GDM1 (cell line): ENCODE data around the gene MAP4K4.

Experiments
- DNase-seq: peaks from one replicate; lab custom pipeline; 2025; lab: John Stamatoyannopoulos, UW

The MAP4K4 gene

GRCh38 chr2:101692766-101693165, 4.7 kb upstream of the MAP4K4 start:
- no peak for DNase-seq

GRCh38 chr2:101693991-101694588, 3.4 kb upstream of the MAP4K4 start:
- DNase-seq, result no peak

DNA sequence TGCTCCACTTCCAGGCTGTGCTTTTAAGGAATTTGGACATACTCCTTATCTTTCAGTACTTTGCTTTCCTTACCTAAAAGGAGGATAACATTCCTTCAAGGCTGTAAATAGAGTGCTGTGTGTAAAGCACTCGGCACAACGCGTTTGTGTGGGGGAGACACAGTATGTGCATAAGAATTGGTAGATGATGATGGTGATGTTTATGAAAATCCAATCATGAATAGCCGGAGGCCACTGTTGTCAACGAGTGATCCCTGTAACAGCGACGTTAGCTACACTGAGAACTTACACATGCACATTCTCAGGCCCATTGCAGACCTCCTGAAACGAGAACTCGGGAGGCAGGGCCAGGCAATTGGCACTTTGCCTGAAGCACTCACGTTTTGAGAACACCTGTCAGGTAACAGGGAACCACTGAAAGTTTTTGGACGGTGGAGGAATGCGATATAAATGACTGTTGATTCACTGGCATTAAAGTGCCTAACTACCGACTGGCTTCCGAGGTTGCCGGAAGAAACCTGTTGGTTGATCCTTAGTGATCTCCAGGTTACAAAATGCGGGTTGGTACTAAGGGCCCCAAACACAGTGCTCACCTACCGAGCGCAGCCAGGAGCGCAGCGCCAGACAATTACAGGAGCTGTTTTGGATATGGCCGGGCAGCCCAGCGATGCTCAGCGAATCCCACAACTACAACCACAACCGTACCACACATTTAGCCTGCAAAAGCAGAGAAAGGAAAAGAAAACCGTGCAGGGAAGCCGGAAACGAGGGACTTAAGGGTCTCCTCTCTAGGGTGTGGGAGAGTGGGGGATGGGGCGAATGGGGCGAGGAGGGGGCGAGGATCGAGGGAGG, 1.0 kb upstream of the MAP4K4 start:
- DNase-seq, result no peak

DNA sequence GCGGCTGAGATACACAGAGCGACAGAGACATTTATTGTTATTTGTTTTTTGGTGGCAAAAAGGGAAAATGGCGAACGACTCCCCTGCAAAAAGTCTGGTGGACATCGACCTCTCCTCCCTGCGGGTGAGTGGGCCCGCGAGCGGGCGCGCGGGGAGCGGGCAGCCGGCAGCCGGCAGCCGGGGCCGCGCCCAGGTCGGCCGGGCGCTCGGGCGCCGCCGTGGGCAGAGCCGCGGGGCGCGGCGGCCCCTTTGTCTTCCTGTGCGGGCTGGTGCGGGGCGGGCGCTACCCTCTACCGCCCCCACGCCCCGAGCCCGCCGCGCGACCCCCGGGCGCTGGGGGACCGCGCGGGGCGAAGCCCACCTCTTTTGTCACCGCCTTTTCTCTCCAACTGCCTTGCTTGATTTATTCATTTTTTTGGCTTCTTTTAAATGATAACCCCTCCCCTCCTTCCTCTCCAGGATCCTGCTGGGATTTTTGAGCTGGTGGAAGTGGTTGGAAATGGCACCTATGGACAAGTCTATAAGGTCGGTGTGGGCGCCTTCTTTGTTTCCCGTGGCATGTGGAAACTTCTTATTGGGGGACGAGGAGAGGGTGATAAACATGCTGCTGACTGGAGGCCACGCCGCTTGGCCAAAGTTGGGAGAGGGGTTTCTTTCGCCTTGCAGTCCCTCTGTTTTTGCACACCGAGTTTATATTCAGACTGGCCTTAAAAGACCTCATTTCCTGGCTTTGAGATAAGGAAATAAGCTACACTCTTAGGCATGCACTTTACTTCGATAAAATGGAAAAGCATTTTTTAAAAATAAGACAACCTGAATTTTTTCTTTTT, 722 bp downstream of the MAP4K4 start:
- no peak for DNase-seq

DNA sequence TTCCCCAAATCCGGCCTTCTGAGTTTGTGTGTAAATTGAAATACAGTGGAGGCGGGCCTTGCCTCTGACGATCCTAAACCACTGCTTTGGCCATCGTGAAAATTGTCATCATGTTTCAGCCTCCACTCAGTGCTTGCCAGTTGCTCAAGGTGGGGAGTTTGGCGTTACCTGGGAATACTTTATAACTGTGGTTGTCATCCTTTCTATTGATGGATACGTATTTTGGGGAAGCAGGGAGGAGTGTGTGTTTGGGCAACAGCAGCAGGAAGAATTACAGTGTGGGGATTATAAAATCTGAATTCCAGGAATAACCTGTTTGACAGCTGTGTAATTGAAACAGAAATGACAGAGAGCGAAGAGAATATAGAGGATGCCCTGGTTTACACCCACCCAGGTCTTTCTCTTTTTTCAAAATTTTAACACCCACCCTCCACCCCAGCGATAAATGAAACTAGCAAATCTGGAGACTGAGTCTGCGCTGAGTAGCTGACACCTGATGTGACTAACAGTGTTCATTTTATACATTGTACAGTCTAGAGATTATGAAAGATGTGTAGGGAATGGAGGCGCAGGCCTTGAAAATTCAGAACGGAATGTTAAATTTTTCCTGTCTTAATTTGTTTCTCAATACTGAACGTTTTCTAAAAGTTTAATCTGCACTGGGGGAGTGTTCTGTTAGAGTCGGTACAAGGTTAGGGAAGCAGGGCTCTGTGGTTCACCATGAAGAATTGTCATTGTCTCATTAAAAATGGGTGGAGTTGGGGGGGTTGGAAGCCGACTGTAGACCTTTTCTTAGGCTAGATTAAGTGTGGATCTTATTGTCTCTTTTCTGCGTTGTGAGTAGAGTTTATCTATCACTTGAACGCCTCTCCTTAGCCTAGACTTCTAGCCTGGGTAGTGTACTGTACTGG, 1.6 kb downstream of the MAP4K4 start:
- DNase-seq, result no peak

GRCh38 chr2:101699755-101700461, 2.4 kb downstream of the MAP4K4 start:
- no peak for DNase-seq

GRCh38 chr2:101704046-101704466, 6.5 kb downstream of the MAP4K4 start:
- DNase-seq, result no peak

GRCh38 chr2:101704816-101705578, 7.5 kb downstream of the MAP4K4 start:
- no peak for DNase-seq

- no peak for DNase-seq
Measured at GRCh38 chr2:101706121-101706818, 8.8 kb downstream of the MAP4K4 start.

DNA sequence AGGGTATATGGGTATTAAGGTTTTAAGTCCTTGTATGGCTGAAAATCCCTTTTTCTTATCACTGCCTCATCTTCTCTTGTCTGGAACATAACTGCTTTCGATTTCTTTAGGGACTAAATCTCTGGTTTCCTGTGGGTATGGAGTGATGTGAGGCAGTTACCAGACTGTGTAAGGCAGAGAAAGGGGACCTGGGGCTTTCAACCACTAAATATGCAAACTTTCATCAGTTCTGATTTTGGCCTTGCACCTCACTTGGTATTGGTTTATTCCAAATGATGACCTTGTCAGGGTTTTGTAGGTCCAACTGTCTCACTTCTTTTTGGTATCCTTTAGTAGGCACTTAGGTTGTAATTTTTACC, 9.3 kb downstream of the MAP4K4 start:
- no peak for DNase-seq

DNA sequence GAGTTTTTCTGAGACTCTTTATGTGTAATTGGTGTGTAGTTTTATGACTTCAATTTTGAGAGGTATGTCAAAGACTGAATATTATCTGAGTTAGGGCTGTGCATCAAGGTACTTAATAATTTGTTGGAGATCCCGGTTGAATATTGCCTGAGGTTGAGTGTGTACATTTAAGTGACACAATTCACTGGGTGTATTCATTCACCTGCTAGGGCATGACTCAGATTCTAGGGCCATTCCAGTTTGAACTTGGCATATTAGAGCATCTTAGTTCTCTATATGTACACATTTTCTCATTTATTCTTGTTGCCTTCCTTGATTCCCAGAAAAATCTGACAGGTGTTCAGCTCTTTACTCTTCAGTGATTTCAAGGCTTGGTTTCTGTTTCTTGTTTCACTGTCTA, 12.5 kb downstream of the MAP4K4 start:
- no peak for DNase-seq

- no peak for DNase-seq
Measured at GRCh38 chr2:101710471-101711318, 13.2 kb downstream of the MAP4K4 start.

GRCh38 chr2:101714118-101714517, 16.6 kb downstream of the MAP4K4 start:
- DNase-seq, result no peak

- no peak for DNase-seq
Measured at GRCh38 chr2:101717071-101717845, 19.8 kb downstream of the MAP4K4 start.

DNA sequence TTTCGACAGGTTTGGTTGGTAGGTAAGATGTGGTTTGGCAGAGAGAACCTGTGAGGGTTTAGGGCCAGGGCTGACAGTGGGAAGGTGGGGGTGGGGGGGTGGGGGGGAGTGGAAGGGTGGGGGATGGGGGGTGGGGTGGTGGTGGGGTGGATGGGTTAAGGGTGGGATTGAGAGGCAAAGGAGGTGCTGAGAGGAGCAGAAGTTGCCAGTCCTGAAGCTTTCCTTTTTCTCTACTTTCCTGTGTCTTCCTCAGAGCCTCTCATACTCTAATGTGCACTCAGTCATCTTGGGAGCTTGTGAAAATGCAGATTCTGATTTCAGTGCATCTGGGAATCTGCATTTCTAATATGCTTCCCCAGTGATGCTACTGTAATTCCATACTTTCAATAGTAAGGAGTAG, 21.0 kb downstream of the MAP4K4 start:
- DNase-seq, result no peak

- DNase-seq, result no peak
Measured at GRCh38 chr2:101718993-101719571, 21.6 kb downstream of the MAP4K4 start.

- DNase-seq, result no peak
Measured at GRCh38 chr2:101720732-101721131, 23.2 kb downstream of the MAP4K4 start.

DNA sequence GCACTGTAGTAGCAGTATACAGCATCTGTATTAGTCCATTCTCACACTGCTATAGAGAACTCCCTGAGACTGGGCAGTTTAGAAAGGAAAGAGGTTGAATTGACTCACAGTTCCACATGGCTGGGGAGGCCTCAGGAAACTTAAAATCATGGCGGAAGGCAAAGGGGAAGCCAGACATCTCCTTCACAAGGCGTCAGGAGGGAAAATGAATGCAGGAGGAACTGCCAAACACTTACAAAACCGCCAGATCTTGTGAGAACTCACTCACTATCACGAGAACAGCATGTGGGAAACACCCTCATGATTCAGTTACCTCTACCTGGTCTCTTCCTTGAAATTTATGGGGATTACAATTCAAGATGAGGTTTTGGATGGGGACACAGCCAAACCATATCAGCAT, 25.4 kb downstream of the MAP4K4 start:
- DNase-seq, result no peak
